ENCODE measurements around the gene ROGDI.

Gene ROGDI

GRCh38 chr16:4813251-4814003, 11.0 kb upstream of the ROGDI start:
- DNase-seq, result no peak

GRCh38 chr16:4811773-4812172, 9.3 kb upstream of the ROGDI start:
- no peak for DNase-seq

DNA sequence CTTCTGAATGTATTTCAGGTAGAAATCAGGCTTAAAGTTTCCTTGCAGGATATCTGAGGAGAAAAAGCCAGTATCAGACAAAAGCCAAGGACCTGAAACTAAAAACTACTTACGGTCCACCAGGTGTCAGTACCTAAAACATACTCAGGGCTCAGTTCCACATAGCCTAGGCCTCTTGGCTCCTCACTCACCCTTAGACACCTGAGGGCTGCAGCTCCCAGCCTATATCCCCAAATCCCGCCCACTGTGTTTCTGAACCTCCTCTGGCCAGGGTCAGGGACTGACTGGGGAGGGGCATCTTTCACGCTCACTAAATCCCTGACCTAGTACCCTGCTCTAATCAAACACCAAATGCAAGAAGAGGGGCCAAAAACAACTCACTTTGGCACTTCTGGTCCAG, 8.8 kb upstream of the ROGDI start:
- DNase-seq, result no peak

- no peak for DNase-seq
These were observed 3.8 kb upstream of the ROGDI start for GRCh38 chr16:4806280-4806679.

GRCh38 chr16:4805231-4805630, 2.8 kb upstream of the ROGDI start:
- no peak for DNase-seq

DNA sequence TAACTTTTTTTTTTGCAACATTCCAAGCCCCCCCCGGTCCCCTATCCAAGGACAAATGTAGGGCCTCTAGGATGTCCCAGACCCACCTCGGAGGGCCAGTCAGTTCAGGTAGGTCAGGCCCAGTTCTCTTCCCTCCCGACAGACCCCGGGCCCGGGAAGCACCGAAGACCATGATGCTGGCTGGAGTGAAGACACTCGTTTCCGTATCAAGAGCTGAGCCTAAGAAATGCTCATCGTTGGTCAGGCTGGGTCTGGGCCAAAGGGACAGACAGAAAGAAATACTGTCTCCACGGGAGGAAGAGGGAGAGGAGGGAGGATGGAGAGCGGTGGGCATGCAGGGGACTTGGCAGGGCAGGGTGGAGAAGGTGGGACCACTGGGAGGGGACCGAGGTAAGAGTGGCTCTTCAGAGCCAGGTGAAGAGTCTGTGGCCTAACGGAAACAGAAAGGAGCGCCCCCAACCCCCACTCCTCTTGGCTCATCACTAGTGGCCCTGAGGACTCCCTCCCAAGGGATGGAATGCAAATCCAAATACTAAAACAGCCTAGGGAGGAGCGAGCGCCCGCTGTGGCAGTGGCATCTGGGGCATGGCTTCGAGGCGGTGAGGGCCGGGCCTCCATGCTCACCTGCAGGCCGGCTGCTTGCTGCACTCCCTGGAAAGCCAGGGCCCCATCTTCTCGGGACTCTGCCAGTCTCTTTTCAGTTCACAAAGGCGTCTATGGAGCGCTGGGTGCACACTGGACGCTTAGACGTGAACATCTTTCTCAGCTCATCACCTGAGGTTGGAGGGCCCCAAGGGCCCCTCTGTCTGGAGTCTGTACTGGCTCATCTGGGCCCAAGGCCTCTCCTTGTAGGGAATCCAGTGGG, 1.7 kb upstream of the ROGDI start:
- no peak for DNase-seq

DNA sequence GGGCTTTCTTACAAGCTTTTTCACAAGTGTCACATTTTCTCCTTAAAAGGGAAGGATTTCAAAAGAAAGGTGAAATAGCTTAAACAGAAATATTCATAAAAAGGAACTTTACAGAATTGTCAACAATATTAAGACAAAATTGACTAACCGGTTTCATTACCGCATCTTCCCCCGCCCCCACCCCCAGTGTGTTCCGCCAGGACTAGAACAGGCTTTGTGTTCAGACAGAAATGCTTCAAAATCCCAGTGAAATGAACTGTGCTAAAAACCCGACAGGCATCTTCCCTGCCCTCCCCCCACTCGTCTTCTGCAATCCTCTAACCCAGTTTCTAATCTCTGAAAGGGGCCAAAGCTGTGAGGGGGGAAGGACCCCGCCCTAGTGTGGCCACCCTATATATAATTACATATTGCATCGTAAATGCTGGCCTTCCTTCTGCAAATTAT, 990 bp upstream of the ROGDI start:
- no peak for DNase-seq

GRCh38 chr16:4802659-4803287, 340 bp upstream of the ROGDI start:
- DNase-seq, result peak; percentile 84

GRCh38 chr16:4801051-4801961, 1.1 kb downstream of the ROGDI start:
- no peak for DNase-seq

DNA sequence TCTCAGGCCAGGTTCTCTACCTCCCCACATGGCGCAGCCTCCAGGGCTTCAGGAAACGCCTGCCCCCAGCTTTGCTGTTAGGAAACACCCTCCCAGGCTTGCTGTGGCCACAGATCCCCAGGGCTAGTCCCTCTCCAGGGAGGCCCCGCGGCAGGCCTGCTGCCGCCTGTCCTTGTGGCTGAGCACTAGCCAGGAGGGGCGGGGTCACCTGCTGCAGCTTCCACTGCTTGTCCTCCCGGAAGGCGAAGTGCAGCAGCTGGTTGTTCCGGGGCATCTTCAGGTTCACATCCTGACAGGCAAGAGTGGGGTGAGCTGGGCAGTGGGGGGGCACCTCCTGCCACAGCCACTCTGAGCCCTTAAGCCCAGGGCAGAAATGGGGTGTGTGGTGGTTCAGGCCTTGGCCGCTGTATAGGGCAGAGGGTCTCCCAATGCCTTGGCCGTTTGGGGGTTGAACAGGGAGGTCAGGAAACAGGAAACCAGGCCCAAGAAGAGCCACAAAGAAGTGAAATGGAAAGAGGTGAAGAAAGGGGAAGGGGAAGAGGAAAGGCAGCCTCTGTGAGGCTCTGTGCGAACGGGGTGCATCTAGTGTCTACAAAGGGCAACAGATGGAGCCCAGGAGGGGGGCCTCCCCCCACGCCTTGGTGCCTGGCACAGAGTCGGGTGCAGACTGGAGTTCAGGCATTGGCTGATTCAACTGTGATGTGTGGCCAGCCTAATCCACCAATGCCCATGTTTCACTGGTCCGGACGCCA, 2.0 kb downstream of the ROGDI start:
- DNase-seq, result no peak

DNA sequence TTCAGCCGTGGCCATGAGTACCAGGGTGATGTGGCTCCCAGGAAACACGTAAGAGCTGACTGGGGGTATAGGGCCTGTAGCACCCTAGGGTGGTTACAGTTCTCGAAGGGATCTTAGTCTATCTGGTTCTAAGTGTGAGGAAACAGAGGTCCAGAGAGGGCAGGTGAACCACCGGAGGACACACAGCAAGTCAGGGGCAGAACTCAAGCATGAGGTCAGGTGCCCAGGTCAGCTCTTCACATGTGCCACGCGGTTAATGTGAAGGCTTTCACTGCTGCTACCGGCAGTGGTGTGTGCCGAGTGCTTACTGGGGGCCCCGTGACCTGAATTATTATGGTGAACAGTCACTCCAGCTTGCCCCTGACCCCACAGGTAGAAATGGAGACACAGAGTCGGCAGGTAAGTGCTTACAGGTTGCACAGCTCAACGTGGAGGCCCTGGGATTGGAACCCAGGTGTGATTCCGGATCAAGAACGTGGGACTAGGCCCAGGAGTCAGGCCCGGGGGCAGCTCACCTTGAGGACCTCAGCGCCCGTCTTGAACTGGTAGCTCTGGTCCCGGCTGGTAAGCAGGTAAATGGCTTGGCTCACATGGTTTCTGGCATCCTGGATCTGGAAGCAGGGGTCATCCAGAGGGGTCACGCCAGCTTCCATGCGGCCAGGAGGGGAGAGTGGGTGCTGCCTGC, 3.1 kb downstream of the ROGDI start:
- DNase-seq, result no peak

GRCh38 chr16:4798456-4798855, 4.0 kb downstream of the ROGDI start:
- no peak for DNase-seq

DNA sequence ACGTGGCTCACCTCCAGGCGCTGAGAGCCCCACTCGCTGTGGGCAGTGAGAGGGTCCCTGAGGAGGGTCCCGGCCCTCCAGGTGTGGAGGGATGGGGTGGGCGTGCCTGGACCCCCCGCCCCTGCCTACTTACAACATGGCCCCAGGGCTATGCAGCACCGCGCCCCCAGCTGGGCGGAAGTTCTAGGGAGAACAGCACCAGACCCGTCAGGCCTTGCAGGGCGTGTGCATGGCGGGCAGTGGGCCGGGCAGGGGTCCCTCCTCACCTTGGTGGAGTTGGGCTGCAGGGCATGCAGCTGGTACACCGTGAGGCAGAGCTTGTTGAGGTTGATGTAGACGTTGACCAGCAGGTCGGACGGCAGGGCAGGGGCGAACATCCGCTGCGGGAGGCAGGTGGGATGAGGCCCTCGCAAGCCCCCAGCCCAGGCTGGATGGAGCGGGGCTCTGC, 4.6 kb downstream of the ROGDI start:
- no peak for DNase-seq

DNA sequence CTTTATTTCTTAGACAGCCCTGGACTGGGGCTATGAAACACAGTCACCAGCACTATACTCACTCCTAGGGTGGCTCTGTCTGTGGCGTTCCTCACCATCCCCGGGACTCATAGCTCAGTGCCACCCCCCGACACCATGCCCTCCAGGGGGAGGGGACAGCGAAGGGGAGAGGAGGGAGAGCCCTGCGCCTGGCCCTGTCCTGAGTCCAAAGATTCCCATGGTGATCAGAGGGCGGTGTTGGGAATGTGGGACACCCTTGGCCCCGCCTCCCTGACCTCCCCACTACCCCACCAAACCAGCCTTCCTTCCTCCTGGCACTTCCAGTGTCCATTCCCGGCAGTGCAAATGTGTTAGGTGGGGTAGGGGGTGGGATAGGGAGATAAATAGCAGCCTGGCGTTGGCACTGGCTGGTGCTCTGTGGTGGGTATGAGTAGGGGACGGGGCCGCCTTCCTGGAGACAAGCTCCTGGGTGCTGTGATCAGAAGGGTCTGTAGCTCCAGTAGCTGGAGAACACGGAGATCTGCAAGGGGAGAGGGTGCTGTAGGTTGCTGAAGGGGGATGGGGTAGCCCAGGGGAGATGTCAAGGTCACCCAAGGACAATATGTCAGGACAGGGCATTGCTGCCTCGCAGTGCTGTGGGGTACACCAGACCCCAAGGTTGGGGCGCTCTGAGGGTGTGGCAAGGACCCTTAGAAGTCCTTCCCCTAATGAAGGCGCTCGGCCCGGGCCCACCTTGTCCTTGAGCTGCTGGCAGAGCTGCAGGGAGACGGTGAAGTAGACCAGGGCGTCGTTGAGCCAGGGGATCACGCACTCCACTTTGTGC, 5.2 kb downstream of the ROGDI start:
- DNase-seq, result no peak

GRCh38 chr16:4795828-4796572, 6.4 kb downstream of the ROGDI start:
- no peak for DNase-seq

- DNase-seq, result no peak
These were observed 7.1 kb downstream of the ROGDI start, which contains the start of gene SMIM22 for GRCh38 chr16:4795181-4795827. Gene SMIM22, plus strand, starts transcription at chr16:4795369. Its CDS starts 366 bp downstream, at chr16:4795735.

- no peak for DNase-seq
These were observed 9.4 kb downstream of the ROGDI start for GRCh38 chr16:4792951-4793513.

- no peak for DNase-seq
These were observed 11.6 kb downstream of the ROGDI start for GRCh38 chr16:4790871-4791270.
